Right lung (tissue), 10 donors: ENCODE results near the gene GTF3C6. TPM values are rescaled to one million over a fixed set of nuclear protein-coding genes. Genes with fewer than 3 reads are reported as not detected.
"Not testable (repeated sequence)": the region's sequence is repeated elsewhere in the genome, so short reads cannot be mapped to it uniquely, and the experiment has no call there.

ENCODE experiments used
- DNase-seq, 2 donors: peaks; one replicate each; pipeline ENCODE4 v3.0.0-alpha.2; 2013
- long read RNA-seq, 8 donors: transcript quantifications; one replicate each; lab custom pipeline, GENCODE V29; 2026
- polyA plus RNA-seq, 5 donors: library from polyadenylated mRNA; unstranded; fragments of 120-200 nt; gene quantifications; one replicate each; pipeline versions ENCODE4 v1.2.1 to v1.2.3, GENCODE V29; 2013; ENCODE audit warnings: inconsistent platforms in 1 of 5, low replicate concordance in 1 of 5; ENCODE audit not compliant: insufficient read length in 5 of 5, insufficient read depth in 1 of 5

GTF3C6 gene
- polyA plus RNA-seq: 10 to 100 TPM; 60.2 to 80.3 (median 70.2) TPM
- long read RNA-seq, donor 1, transcript GTF3C6-201 (6 exons, 952 nt): major isoform, 56 of 109 reads
- long read RNA-seq, donor 1, partial matches to known transcripts: 52 of 109 reads
- long read RNA-seq, donor 1, other reads (novel, unspliced or antisense): 0 of 109 reads
- long read RNA-seq, donor 2, transcript GTF3C6-201 (6 exons, 952 nt): major isoform, 23 of 68 reads
- long read RNA-seq, donor 2, partial matches to known transcripts: 45 of 68 reads
- long read RNA-seq, donor 2, other reads (novel, unspliced or antisense): 0 of 68 reads
- long read RNA-seq, donor 3, transcript GTF3C6-201 (6 exons, 952 nt): major isoform, 41 of 64 reads
- long read RNA-seq, donor 3, partial matches to known transcripts: 23 of 64 reads
- long read RNA-seq, donor 3, other reads (novel, unspliced or antisense): 0 of 64 reads
- long read RNA-seq, donor 4, transcript GTF3C6-201 (6 exons, 952 nt): major isoform, 41 of 76 reads
- long read RNA-seq, donor 4, partial matches to known transcripts: 35 of 76 reads
- long read RNA-seq, donor 4, other reads (novel, unspliced or antisense): 0 of 76 reads
- long read RNA-seq, donor 5, transcript GTF3C6-201 (6 exons, 952 nt): major isoform, 63 of 127 reads
- long read RNA-seq, donor 5, partial matches to known transcripts: 59 of 127 reads
- long read RNA-seq, donor 5, other reads (novel, unspliced or antisense): 5 of 127 reads
- long read RNA-seq, donor 6, transcript GTF3C6-201 (6 exons, 952 nt): major isoform, 42 of 104 reads
- long read RNA-seq, donor 6, partial matches to known transcripts: 52 of 104 reads
- long read RNA-seq, donor 6, other reads (novel, unspliced or antisense): 10 of 104 reads
- long read RNA-seq, donor 7, transcript GTF3C6-201 (6 exons, 952 nt): major isoform, 51 of 108 reads
- long read RNA-seq, donor 7, partial matches to known transcripts: 57 of 108 reads
- long read RNA-seq, donor 7, other reads (novel, unspliced or antisense): 0 of 108 reads
- long read RNA-seq, donor 8, transcript GTF3C6-201 (6 exons, 952 nt): major isoform, 18 of 40 reads
- long read RNA-seq, donor 8, partial matches to known transcripts: 22 of 40 reads
- long read RNA-seq, donor 8, other reads (novel, unspliced or antisense): 0 of 40 reads

GRCh38 chr6:110958329-110959192, at the start of gene GTF3C6:
TSS of gene GTF3C6 (plus strand) at chr6:110958706. CDS start at chr6:110958770, 64 bp downstream.
- peak; percentile 91 to 92 for DNase-seq

- no peak for DNase-seq
Observed at GRCh38 chr6:110930781-110931180, 27.7 kb upstream of the GTF3C6 start.

GRCh38 chr6:110933912-110934311, 24.6 kb upstream of the GTF3C6 start:
- DNase-seq: no peak

- no peak for DNase-seq
Observed at GRCh38 chr6:110934381-110934898, 24.1 kb upstream of the GTF3C6 start.

GRCh38 chr6:110935171-110935570, 23.3 kb upstream of the GTF3C6 start:
- DNase-seq: no peak

- DNase-seq: no peak
Observed at GRCh38 chr6:110938171-110938570, 20.3 kb upstream of the GTF3C6 start.

- no peak for DNase-seq
Observed at GRCh38 chr6:110939429-110940200, 18.9 kb upstream of the GTF3C6 start.

GRCh38 chr6:110944681-110945151, 13.8 kb upstream of the GTF3C6 start:
- no peak for DNase-seq

- DNase-seq: no peak
Observed at GRCh38 chr6:110946498-110946897, 12.0 kb upstream of the GTF3C6 start.

GRCh38 chr6:110949679-110950285, 8.7 kb upstream of the GTF3C6 start:
- DNase-seq: peak in 1 of 2 donors; percentile 20

GRCh38 chr6:110950440-110950839, 8.1 kb upstream of the GTF3C6 start:
- DNase-seq: no peak

GRCh38 chr6:110951008-110951407, 7.5 kb upstream of the GTF3C6 start:
- DNase-seq: no peak

- DNase-seq: no peak
Observed at GRCh38 chr6:110951986-110952794, 6.3 kb upstream of the GTF3C6 start.

GRCh38 chr6:110953633-110954303, 4.7 kb upstream of the GTF3C6 start:
- no peak for DNase-seq

- DNase-seq: no peak
Observed at GRCh38 chr6:110960014-110960390, 1.5 kb downstream of the GTF3C6 start.

- DNase-seq: not testable (repeated sequence)
Observed at GRCh38 chr6:110962636-110963035, 4.1 kb downstream of the GTF3C6 start.

- DNase-seq: no peak
Observed at GRCh38 chr6:110965629-110966229, 7.2 kb downstream of the GTF3C6 start.
